Measurements from ENCODE around the gene ZNF366.

ZNF366 gene

GRCh38 chr5:72465601-72466563, 41.3 kb downstream of the ZNF366 start:
- DNase-seq (ENCODE audit: low spot score) = no peak

GRCh38 chr5:72465066-72465465, 42.1 kb downstream of the ZNF366 start:
- no peak for DNase-seq (ENCODE audit: low spot score)

- no peak for DNase-seq (ENCODE audit: low spot score)
These were observed 43.1 kb downstream of the ZNF366 start for GRCh38 chr5:72464071-72464470.

GRCh38 chr5:72463449-72464052, 43.7 kb downstream of the ZNF366 start:
- no peak for DNase-seq (ENCODE audit: low spot score)

GRCh38 chr5:72460413-72460812, 46.8 kb downstream of the ZNF366 start:
- DNase-seq (ENCODE audit: low spot score) = no peak

GRCh38 chr5:72459913-72460312, 47.3 kb downstream of the ZNF366 start:
- DNase-seq (ENCODE audit: low spot score) = no peak

- DNase-seq (ENCODE audit: low spot score) = no peak
These were observed 48.0 kb downstream of the ZNF366 start for GRCh38 chr5:72459089-72459661.

- DNase-seq (ENCODE audit: low spot score) = no peak
These were observed 48.8 kb downstream of the ZNF366 start for GRCh38 chr5:72458407-72458806.

GRCh38 chr5:72457491-72457890, 49.7 kb downstream of the ZNF366 start:
- no peak for DNase-seq (ENCODE audit: low spot score)

GRCh38 chr5:72456391-72457074, 50.7 kb downstream of the ZNF366 start:
- DNase-seq (ENCODE audit: low spot score) = no peak

GRCh38 chr5:72455476-72455875, 51.7 kb downstream of the ZNF366 start:
- no peak for DNase-seq (ENCODE audit: low spot score)

- DNase-seq (ENCODE audit: low spot score) = no peak
These were observed 52.2 kb downstream of the ZNF366 start for GRCh38 chr5:72454996-72455395.

- no peak for DNase-seq (ENCODE audit: low spot score)
These were observed 53.9 kb downstream of the ZNF366 start for GRCh38 chr5:72453246-72453775.

GRCh38 chr5:72452515-72453245, 54.5 kb downstream of the ZNF366 start:
- no peak for DNase-seq (ENCODE audit: low spot score)

GRCh38 chr5:72451741-72452505, 55.3 kb downstream of the ZNF366 start:
- no peak for DNase-seq (ENCODE audit: low spot score)

- no peak for DNase-seq (ENCODE audit: low spot score)
These were observed 58.8 kb downstream of the ZNF366 start for GRCh38 chr5:72448368-72448767.

GRCh38 chr5:72447751-72448150, 59.5 kb downstream of the ZNF366 start:
- no peak for DNase-seq (ENCODE audit: low spot score)

GRCh38 chr5:72445969-72446368, 61.2 kb downstream of the ZNF366 start:
- no peak for DNase-seq (ENCODE audit: low spot score)

GRCh38 chr5:72443883-72444282, 63.3 kb downstream of the ZNF366 start:
- no peak for DNase-seq (ENCODE audit: low spot score)

- no peak for DNase-seq (ENCODE audit: low spot score)
These were observed 65.2 kb downstream of the ZNF366 start for GRCh38 chr5:72441862-72442540.

Data from CD4-positive, alpha-beta T cell treated with Interleukin-6 at 100 ng/mL for 8 hours (primary cell).